Measurements from ENCODE around the gene TPD52L1.

GRCh38 chr6:125208625-125209249, 55.2 kb downstream of the TPD52L1 start:
- no peak for TF ChIP-seq POLR2A (IDR thresholded peaks at IDR 0.05)
- TF ChIP-seq, protein P1, sequence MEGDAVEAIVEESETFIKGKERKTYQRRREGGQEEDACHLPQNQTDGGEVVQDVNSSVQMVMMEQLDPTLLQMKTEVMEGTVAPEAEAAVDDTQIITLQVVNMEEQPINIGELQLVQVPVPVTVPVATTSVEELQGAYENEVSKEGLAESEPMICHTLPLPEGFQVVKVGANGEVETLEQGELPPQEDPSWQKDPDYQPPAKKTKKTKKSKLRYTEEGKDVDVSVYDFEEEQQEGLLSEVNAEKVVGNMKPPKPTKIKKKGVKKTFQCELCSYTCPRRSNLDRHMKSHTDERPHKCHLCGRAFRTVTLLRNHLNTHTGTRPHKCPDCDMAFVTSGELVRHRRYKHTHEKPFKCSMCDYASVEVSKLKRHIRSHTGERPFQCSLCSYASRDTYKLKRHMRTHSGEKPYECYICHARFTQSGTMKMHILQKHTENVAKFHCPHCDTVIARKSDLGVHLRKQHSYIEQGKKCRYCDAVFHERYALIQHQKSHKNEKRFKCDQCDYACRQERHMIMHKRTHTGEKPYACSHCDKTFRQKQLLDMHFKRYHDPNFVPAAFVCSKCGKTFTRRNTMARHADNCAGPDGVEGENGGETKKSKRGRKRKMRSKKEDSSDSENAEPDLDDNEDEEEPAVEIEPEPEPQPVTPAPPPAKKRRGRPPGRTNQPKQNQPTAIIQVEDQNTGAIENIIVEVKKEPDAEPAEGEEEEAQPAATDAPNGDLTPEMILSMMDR (IDR thresholded peaks at IDR 0.05), result no peak

All from testis (tissue), 2 donors.